PC-9 (cell line): Measurements from ENCODE around the gene TDRD7.

ENCODE experiments used
- CTCF ChIP-seq: fragments of 200-600 bp; sonication (generic); conservative IDR thresholded peaks from 2 replicates; pipeline ENCODE4 v1.6.1; 2017; ENCODE audit warnings: mixed run types, antibody characterized with exemption, mild to moderate bottlenecking, moderate library complexity
- EZH2 ChIP-seq: fragments of 200-600 bp; sonication (generic); IDR thresholded peaks from 2 replicates; pipeline ENCODE4 v1.8.0; 2017; ENCODE audit warnings: antibody characterized with exemption, low read depth

DNA sequence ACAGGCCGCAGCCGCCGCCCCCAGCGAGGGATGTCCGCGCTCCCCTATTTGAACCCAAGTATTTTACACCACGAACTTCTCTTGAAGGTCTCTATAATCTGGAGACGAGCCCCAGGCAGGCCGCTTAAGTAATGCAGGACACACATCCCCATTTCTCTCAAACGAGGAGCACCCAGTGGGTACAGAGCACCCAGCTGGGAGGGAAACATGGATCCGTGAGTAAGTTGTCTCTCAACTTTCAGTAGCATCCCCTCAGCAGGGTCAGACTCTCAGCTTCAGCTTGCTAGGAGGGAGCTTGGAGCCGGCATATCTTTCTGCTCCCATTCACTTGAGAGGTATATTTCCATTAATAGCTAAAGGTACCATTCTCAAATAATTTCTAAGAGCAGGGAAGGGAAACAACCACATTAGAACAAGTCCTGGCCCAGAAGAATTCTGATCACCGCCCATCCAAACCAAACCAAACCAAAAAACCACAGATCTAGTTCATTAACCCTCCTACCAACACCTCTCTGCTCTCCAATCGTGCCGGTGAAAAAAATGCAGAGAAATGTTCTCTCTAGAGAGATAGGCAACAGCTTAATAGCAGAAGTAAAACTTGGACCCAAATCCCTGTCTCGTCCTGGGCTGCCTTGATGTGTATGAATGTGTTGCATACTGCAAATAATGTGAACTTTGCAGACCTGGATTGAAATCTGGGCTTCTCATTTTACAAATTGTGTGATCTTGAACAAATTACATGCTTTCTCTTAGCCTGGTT is 910 bp downstream of the TDRD7 start:
- no peak for TF ChIP-seq CTCF
- TF ChIP-seq EZH2, result no peak
